A549 (cell line): ENCODE measurements around the gene COL16A1. TPM values are rescaled to one million over a fixed set of nuclear protein-coding genes. Genes with fewer than 3 reads are reported as not detected.

Experiments
- ATAC-seq, 2 experiments: fragments of 200-7000 bp in 1 of 2; fragments of >200 bp in 1 of 2; cut with Nextera tagmentation in 1 of 2; cut with Tn5 transposase in 1 of 2; 3 replicates each; pipeline versions ENCODE4 v1.8.0 to v1.9.1; 2018 to 2020; ENCODE audit warnings: mild to moderate bottlenecking in 1 of 2, moderate library complexity in 1 of 2
- CTCF ChIA-PET: fragments of 300-600 bp; sonication (Branson Sonifier 250); formaldehyde crosslinking; extraction: SDS; loops from one replicate; lab custom pipeline; 2021; ENCODE audit warnings: antibody characterized with exemption, inconsistent platforms; lab: Yijun Ruan, JAX
- POLR2A ChIA-PET: fragments of 350-600 bp; formaldehyde crosslinking; extraction: SDS; loops from one replicate; lab custom pipeline; 2021; ENCODE audit warnings: antibody characterized with exemption, inconsistent platforms; lab: Yijun Ruan, JAX
- DNase-seq, 2 experiments: peaks; one replicate each; pipeline versions ENCODE4 v3.0.0 to v3.0.0-alpha.2; 2011 to 2016; ENCODE audit warnings: low read depth in 1 of 2, low spot score in 1 of 2
- FAIRE-seq: peaks from 2 replicates; lab custom pipeline; 2011; peaks lifted over from hg19 to GRCh38; lab: Jason Lieb, UNC
- H3K27ac ChIP-seq, 2 experiments: fragments of >200 bp; sonication (Bioruptor Twin); formaldehyde crosslinking; 3 replicates each; pipeline ENCODE4 v1.5.1; 2016 to 2017
- H3K4me1 ChIP-seq: fragments of >200 bp; sonication (Bioruptor Twin); formaldehyde crosslinking; 3 replicates; pipeline ENCODE4 v1.6.1; 2016
- H3K4me2 ChIP-seq: fragments of >200 bp; sonication (Bioruptor Twin); formaldehyde crosslinking; 3 replicates; pipeline ENCODE4 v1.6.1; 2016
- H3K4me3 ChIP-seq: fragments of >200 bp; sonication (Bioruptor Twin); formaldehyde crosslinking; 3 replicates; pipeline ENCODE4 v1.5.1; 2016
- H3K9me3 ChIP-seq: fragments of >200 bp; sonication (Bioruptor Twin); formaldehyde crosslinking; 3 replicates; pipeline ENCODE4 v1.6.1; 2016
- BHLHE40 ChIP-seq: IDR thresholded peaks from 2 replicates; pipeline ENCODE4 v1.6.1; 2012; ENCODE audit warnings: low read depth, low read length, inconsistent platforms
- CHD4 ChIP-seq: fragments of 200-600 bp; sonication (generic); IDR thresholded peaks from 2 replicates; pipeline ENCODE4 v1.6.1; 2016; ENCODE audit warnings: antibody characterized with exemption, mild to moderate bottlenecking, borderline replicate concordance
- E2F6 ChIP-seq: IDR thresholded peaks from 2 replicates; pipeline ENCODE4 v1.6.1; 2012; ENCODE audit warnings: low read depth, borderline replicate concordance
- EHF ChIP-seq: fragments of 250-450 bp; sonication (Bioruptor Pico); IDR thresholded peaks from 2 replicates; pipeline ENCODE4 v1.5.0; 2020; ENCODE audit warnings: mild to moderate bottlenecking
- ELK1 ChIP-seq: fragments of 150-350 bp; IDR thresholded peaks from 2 replicates; pipeline ENCODE4 v1.6.1; 2014; ENCODE audit warnings: low read depth, mild to moderate bottlenecking, low read length
- FOSB ChIP-seq: fragments of 250-450 bp; sonication (Bioruptor Pico); IDR thresholded peaks from 2 replicates; pipeline ENCODE4 v1.5.0; 2020; ENCODE audit warnings: mild to moderate bottlenecking, moderate library complexity
- FOSL2 ChIP-seq, 2 experiments: fragments of 450-650 bp in 1 of 2; fragments of >200 bp in 1 of 2; sonication (Bioruptor Twin) in 1 of 2; formaldehyde crosslinking; IDR thresholded peaks; 2 replicates each; pipeline versions ENCODE4 v1.5.0 to v1.6.1; 2016 to 2020; ENCODE audit warnings: mild to moderate bottlenecking in 1 of 2, moderate library complexity in 1 of 2
- HOXA7 ChIP-seq: fragments of 250-450 bp; sonication (Bioruptor Pico); IDR thresholded peaks from 2 replicates; pipeline ENCODE4 v1.5.0; 2020; ENCODE audit warnings: mild to moderate bottlenecking, moderate library complexity
- KDM1A ChIP-seq: fragments of 200-600 bp; sonication (generic); IDR thresholded peaks from 2 replicates; pipeline ENCODE4 v1.6.1; 2016; ENCODE audit warnings: low read depth, mild to moderate bottlenecking
- MAZ ChIP-seq: fragments of 150-350 bp; IDR thresholded peaks from 2 replicates; pipeline ENCODE4 v1.6.1; 2014; ENCODE audit warnings: antibody characterized with exemption, low read depth, low read length, borderline replicate concordance
- NPAS2 ChIP-seq: fragments of 250-450 bp; sonication (Bioruptor Pico); IDR thresholded peaks from 2 replicates; pipeline ENCODE4 v1.8.0; 2022; ENCODE audit warnings: mild to moderate bottlenecking, moderate library complexity, borderline replicate concordance
- NR3C1 ChIP-seq: fragments of >200 bp; sonication (Bioruptor Twin); formaldehyde crosslinking; IDR thresholded peaks from 3 replicates; pipeline ENCODE4 v1.6.1; 2017
- PHF8 ChIP-seq: fragments of 200-600 bp; sonication (generic); IDR thresholded peaks from 2 replicates; pipeline ENCODE4 v1.6.1; 2016; ENCODE audit warnings: low read depth, mild to moderate bottlenecking, antibody characterized with exemption, moderate library complexity, borderline replicate concordance
- RARB ChIP-seq: fragments of 250-450 bp; sonication (Bioruptor Pico); IDR thresholded peaks from 2 replicates; pipeline ENCODE4 v1.8.0; 2021; ENCODE audit warnings: mild to moderate bottlenecking, moderate library complexity
- RNF2 ChIP-seq: fragments of 200-600 bp; sonication (generic); IDR thresholded peaks from 2 replicates; pipeline ENCODE4 v1.6.1; 2016; ENCODE audit warnings: low read depth, mild to moderate bottlenecking, antibody characterized with exemption, moderate library complexity, borderline replicate concordance
- SMC3 ChIP-seq: fragments of >200 bp; sonication (Bioruptor Twin); formaldehyde crosslinking; IDR thresholded peaks from 3 replicates; pipeline ENCODE4 v1.6.1; 2018; ENCODE audit warnings: inconsistent platforms
- TFCP2L1 ChIP-seq: fragments of 250-450 bp; sonication (Bioruptor Pico); IDR thresholded peaks from 2 replicates; pipeline ENCODE4 v1.5.0; 2021; ENCODE audit warnings: mild to moderate bottlenecking
- TP53 ChIP-seq: fragments of 250-450 bp; sonication (Bioruptor Pico); IDR thresholded peaks from 2 replicates; pipeline ENCODE4 v1.5.0; 2021; ENCODE audit warnings: mild to moderate bottlenecking, moderate library complexity
- ZFP36 ChIP-seq: fragments of 450-650 bp; IDR thresholded peaks from 2 replicates; pipeline ENCODE4 v1.6.1; 2014; ENCODE audit warnings: borderline replicate concordance; ENCODE audit not compliant: partially characterized antibody
- WGBS: methylation state at CpG from one replicate; pipeline ENCODE4 v1.1.6; 2017; ENCODE audit errors: missing lambda C conversion rate; 5-methylcytosine and 5-hydroxymethylcytosine counted together
- polyA plus RNA-seq, 4 experiments: library from polyadenylated mRNA; depleted of rRNA in 3 of 4; stranded (reverse); fragments of >200 nt; fragmentation: RNase III in 1 of 4; extraction: RNeasy Plus Mini Kit Qiagen cat#74134 plus additional on column Dnase treatment in 1 of 4; gene quantifications; 2 replicates in 3 of 4; 3 replicates in 1 of 4; pipeline ENCODE4 v1.2.3, GENCODE V29; 2011 to 2017
- TF ChIP-seq, protein P1 (sequence below): fragments of >200 bp; sonication (Bioruptor Twin); formaldehyde crosslinking; IDR thresholded peaks from 3 replicates; pipeline ENCODE4 v1.5.1; 2016
- TF ChIP-seq, protein P2 (sequence below): IDR thresholded peaks from 2 replicates; pipeline ENCODE4 v1.6.1; 2012

COL16A1 gene
- polyA plus RNA-seq, 2 of the 4 experiments (the other 2 are of a cell fraction): 1.4 to 8.1 TPM

- 92% methylated on average over 8 of the region's 8 CpGs for WGBS
- TF ChIP-seq HOXA7 (CRISPR knock-in tag) (no peak), CHD4 (no peak), ELK1 (no peak), BHLHE40 (no peak), TP53 (no peak), MAZ (no peak), SMC3 (no peak), NR3C1 (no peak), EHF (CRISPR knock-in tag) (no peak), RNF2 (no peak), FOSB (CRISPR knock-in tag) (no peak), FOSL2 (IDR thresholded peaks at IDR 0.05) (no peak), FOSL2 (CRISPR knock-in tag; IDR thresholded peaks at IDR 0.05) (no peak), TFCP2L1 (CRISPR knock-in tag) (no peak), E2F6 (no peak), NPAS2 (no peak), PHF8 (no peak)
- TF ChIP-seq, protein P1, sequence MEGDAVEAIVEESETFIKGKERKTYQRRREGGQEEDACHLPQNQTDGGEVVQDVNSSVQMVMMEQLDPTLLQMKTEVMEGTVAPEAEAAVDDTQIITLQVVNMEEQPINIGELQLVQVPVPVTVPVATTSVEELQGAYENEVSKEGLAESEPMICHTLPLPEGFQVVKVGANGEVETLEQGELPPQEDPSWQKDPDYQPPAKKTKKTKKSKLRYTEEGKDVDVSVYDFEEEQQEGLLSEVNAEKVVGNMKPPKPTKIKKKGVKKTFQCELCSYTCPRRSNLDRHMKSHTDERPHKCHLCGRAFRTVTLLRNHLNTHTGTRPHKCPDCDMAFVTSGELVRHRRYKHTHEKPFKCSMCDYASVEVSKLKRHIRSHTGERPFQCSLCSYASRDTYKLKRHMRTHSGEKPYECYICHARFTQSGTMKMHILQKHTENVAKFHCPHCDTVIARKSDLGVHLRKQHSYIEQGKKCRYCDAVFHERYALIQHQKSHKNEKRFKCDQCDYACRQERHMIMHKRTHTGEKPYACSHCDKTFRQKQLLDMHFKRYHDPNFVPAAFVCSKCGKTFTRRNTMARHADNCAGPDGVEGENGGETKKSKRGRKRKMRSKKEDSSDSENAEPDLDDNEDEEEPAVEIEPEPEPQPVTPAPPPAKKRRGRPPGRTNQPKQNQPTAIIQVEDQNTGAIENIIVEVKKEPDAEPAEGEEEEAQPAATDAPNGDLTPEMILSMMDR: no peak
- TF ChIP-seq, protein P2, sequence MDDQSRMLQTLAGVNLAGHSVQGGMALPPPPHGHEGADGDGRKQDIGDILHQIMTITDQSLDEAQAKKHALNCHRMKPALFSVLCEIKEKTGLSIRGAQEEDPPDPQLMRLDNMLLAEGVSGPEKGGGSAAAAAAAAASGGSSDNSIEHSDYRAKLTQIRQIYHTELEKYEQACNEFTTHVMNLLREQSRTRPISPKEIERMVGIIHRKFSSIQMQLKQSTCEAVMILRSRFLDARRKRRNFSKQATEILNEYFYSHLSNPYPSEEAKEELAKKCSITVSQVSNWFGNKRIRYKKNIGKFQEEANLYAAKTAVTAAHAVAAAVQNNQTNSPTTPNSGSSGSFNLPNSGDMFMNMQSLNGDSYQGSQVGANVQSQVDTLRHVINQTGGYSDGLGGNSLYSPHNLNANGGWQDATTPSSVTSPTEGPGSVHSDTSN: no peak
Measured at GRCh38 chr1:31694964-31695313, 8.9 kb downstream of the COL16A1 start.

DNA sequence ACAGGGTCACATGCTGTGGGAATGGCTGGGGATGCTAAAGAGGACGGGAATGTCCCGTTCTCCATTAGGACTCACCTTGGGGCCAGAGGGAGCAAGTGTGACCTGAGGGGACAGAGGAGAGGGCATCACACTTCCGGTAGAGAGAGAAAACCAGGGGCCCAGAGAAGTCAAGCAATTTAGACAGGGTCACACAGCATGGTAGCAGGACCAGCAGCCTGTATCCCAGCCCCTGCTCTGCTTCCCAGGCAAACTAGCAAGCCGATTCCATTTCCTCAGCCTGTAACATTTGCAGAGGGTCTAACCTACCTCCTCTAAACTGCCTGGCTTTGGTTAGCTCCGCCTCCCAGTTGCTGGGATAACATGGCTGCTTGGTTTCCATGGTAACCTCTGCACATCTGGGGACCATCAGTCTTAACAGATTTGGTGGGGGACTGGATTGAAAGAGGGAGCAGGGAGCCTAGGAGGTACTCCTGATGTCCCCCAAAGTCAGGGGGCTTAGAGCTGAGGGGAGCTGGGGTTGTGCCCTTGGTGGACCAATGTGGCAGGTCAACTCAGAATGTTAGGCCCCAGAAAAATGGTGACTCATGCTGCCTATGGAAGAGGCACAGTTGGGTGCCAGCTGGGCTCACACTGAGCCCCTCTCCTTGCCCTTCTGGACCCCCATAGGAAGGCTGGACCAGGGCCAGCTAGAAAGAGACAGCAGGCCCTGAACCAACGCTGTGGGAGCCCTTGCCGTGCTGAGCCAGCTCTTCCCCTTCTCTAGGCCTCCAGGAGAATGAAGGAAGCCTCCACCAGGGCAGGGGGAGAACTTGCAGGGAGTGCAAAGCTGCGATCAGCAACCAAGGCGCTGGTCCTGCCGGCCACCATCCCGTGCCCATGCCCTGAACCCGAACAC, 9.5 kb downstream of the COL16A1 start:
- CTCF ChIA-PET: interaction anchor here (2.1 to 6.3 kb wide), 2 partner anchors 21 to 22 kb away, joined by 8 to 40 read pairs; no protein-coding TSS in a partner anchor
- H3K4me3 ChIP-seq: no peak overlapping the region
- no peak for ATAC-seq

More at GRCh38 chr1:31694964-31695313, 8.9 kb downstream of the COL16A1 start:
- no peak for DNase-seq
- peak overlapping the region in 1 of 2 experiments; percentile 95; a peak in 3 of 6 replicates for H3K27ac ChIP-seq
- H3K4me3 ChIP-seq: no peak overlapping the region
- ATAC-seq: no peak
- no peaks in the 10 kb centered on the region for H3K9me3 ChIP-seq
- POLR2A ChIA-PET: no interaction called here
- CTCF ChIA-PET: interaction anchor here (1.1 to 2.1 kb wide), 2 partner anchors 15 to 21 kb away, joined by 3 to 8 read pairs; no protein-coding TSS in a partner anchor
- H3K4me2 ChIP-seq: no peak overlapping the region
- peaks cover 62% of the 10 kb centered on the region for H3K4me1 ChIP-seq
- no peak for FAIRE-seq

More for the DNA sequence above, 9.5 kb downstream of the COL16A1 start:
- 86% methylated on average over 9 of the region's 12 CpGs for WGBS
- Histone ChIP-seq H3K9me3 (no peaks in the 10 kb centered on the region), H3K4me1 (peaks cover 62% of the 10 kb centered on the region), H3K4me2 (no peak overlapping the region), H3K27ac (peak overlapping the region in 1 of 2 experiments; percentile 95; a peak in 3 of 6 replicates)
- TF ChIP-seq RARB (CRISPR knock-in tag) (no peak), KDM1A (peak; percentile 49; the same call in 1 of the 2 replicates), ZFP36 (peak; percentile 51)
- FAIRE-seq (no peak), DNase-seq (no peak)
- POLR2A ChIA-PET: no interaction called here
